Tibial nerve (tissue), 4 donors: ENCODE results near the gene UBE2J2. TPM values are rescaled to one million over a fixed set of nuclear protein-coding genes. Genes with fewer than 3 reads are reported as not detected.

ENCODE experiments used
- DNase-seq, 2 donors: peaks; one replicate each; pipeline ENCODE4 v3.0.0-alpha.2; 2019; ENCODE audit warnings: low spot score in 2 of 2
- H3K27ac ChIP-seq, 4 donors: fragments of 200-600 bp; sonication (generic) in 3 of 4; one replicate each; pipeline ENCODE4 v1.5.1; 2017 to 2019; ENCODE audit warnings: mild to moderate bottlenecking in 1 of 4
- H3K27me3 ChIP-seq, 2 donors: fragments of 200-600 bp; sonication (generic) in 1 of 2; one replicate each; pipeline versions ENCODE4 v1.5.1 to v1.6.0; 2017 to 2019
- H3K36me3 ChIP-seq, 3 donors: fragments of 200-600 bp; sonication (generic); one replicate each; pipeline ENCODE4 v1.5.1; 2018 to 2019
- H3K4me1 ChIP-seq, 4 donors: fragments of 200-600 bp; sonication (generic) in 3 of 4; one replicate each; pipeline ENCODE4 v1.5.1; 2017 to 2019
- H3K4me3 ChIP-seq, 4 donors: fragments of 200-600 bp; sonication (generic) in 3 of 4; one replicate each; pipeline ENCODE4 v1.5.1; 2017 to 2019; ENCODE audit warnings: mild to moderate bottlenecking in 1 of 4, moderate library complexity in 1 of 4
- H3K9me3 ChIP-seq, 4 donors: fragments of 200-600 bp; sonication (generic) in 3 of 4; one replicate each; pipeline ENCODE4 v1.5.1; 2017 to 2019
- EP300 ChIP-seq, 2 donors: sonication (generic); formaldehyde crosslinking; IDR thresholded peaks; one replicate each; pipeline ENCODE4 v1.6.1; 2017; ENCODE audit warnings: antibody characterized with exemption in 2 of 2, mild to moderate bottlenecking in 1 of 2
- POLR2A ChIP-seq, 2 donors: fragments of 450-650 bp; IDR thresholded peaks; one replicate each; pipeline ENCODE4 v1.6.1; 2017; ENCODE audit warnings: antibody characterized with exemption in 2 of 2, mild to moderate bottlenecking in 2 of 2, moderate library complexity in 2 of 2
- WGBS, 2 donors: methylation state at CpG; one replicate each; pipeline ENCODE4 v1.1.5; 2018; 5-methylcytosine and 5-hydroxymethylcytosine counted together
- total RNA-seq, 4 donors: library from RNA; depleted of rRNA; stranded (reverse); fragments of >200 nt; gene quantifications; one replicate each; pipeline ENCODE4 v1.1.0, GENCODE V29; 2016
- TF ChIP-seq, protein P1 (sequence below), 5 experiments: fragments of 200-600 bp in 3 of 5; fragments of 450-650 bp in 2 of 5; sonication (generic) in 3 of 5; IDR thresholded peaks; one replicate each; pipeline ENCODE4 v1.5.1; 2016 to 2019; ENCODE audit warnings: antibody characterized with exemption in 5 of 5, mild to moderate bottlenecking in 3 of 5, moderate library complexity in 2 of 5

Gene UBE2J2
- 10 to 100 TPM; 42.2 to 61.0 (median 53.5) TPM for total RNA-seq

DNA sequence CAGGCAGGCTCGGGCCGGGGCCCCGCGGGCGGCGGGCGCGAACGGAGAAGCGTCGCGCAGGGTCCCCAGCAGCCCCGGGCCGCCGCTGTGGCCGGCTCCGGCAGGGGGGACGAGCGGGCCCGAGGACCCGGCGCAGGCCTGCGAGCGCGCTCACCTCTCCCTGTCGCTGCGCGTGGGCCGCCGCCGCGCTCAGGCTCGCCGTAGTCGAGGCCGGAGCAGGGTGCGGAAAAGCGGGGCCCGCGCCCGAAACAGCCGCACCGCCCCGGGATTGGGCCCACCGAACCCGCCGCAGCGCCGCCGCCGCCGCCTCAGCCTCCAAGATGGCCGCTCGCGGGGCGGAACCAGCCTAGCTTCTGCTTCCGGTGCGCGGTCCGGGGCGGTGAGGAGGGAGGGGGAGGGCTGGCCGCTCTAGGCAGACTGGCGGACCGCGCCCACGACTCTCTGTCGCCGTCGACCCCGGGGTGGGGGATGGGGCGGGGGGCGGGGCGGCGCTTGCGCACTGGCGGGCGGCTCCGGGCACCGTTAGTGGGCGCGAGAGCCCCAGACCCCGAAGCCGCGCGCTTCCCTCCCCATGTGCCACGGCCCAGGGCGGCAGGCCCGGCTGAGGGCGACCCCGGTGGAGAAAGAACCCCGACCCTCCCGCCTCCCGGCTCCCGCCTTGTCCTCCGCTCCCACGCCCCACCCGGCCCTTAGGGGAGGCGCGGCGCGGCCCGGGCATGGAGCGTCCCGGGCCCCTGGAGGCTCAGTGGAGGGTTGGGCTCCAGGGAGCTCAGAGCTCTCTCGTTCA is at the start of gene UBE2J2:
Gene UBE2J2 (minus strand): TSS at position 343 of the 787 bp plus-strand sequence. CDS start 5,862 bp downstream, outside the sequence.
- H3K27me3 ChIP-seq: no peaks in the 10 kb centered on the region
- WGBS, 2 donors: 0 to 2% methylated on average over 11 to 34 of the region's 105 CpGs

DNA sequence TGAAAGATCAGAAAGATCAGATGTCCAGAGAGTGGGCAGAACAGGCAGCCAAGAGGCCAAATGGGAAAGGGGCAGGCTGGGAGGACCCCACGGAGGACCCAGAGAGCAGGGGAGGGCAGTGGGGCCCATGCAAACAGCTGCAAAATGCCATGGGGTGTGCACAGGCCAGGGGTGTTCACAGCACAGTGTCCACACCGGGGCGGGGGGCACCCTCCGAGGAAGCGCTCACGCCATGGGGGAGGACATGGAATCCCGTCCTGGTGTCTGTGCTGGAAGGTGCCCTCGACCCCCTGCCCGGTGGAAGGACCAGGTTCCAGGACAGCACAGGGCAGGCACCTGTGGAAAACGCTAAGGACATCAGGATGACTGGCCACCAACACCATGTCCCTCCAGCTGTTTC is 49.3 kb upstream of the UBE2J2 start:
- Histone ChIP-seq H3K27ac (no peak overlapping the region), H3K4me3 (no peak overlapping the region), H3K27me3 (no peaks in the 10 kb centered on the region), H3K36me3 (peaks cover 0 to 47% (median 14%) of the 10 kb centered on the region in 3 donors), H3K9me3 (no peaks in the 10 kb centered on the region), H3K4me1 (peaks cover 0 to 80% (median 32%) of the 10 kb centered on the region in 4 donors)
- no peak for DNase-seq
- TF ChIP-seq EP300 (IDR thresholded peaks at IDR 0.05): no peak
- TF ChIP-seq, protein P1, sequence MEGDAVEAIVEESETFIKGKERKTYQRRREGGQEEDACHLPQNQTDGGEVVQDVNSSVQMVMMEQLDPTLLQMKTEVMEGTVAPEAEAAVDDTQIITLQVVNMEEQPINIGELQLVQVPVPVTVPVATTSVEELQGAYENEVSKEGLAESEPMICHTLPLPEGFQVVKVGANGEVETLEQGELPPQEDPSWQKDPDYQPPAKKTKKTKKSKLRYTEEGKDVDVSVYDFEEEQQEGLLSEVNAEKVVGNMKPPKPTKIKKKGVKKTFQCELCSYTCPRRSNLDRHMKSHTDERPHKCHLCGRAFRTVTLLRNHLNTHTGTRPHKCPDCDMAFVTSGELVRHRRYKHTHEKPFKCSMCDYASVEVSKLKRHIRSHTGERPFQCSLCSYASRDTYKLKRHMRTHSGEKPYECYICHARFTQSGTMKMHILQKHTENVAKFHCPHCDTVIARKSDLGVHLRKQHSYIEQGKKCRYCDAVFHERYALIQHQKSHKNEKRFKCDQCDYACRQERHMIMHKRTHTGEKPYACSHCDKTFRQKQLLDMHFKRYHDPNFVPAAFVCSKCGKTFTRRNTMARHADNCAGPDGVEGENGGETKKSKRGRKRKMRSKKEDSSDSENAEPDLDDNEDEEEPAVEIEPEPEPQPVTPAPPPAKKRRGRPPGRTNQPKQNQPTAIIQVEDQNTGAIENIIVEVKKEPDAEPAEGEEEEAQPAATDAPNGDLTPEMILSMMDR (IDR thresholded peaks at IDR 0.05): no peak
- no peak for TF ChIP-seq POLR2A (IDR thresholded peaks at IDR 0.05)
- WGBS, 2 donors: 78 to 80% methylated on average over 10 of the region's 10 CpGs

More for the DNA sequence above, at the start of gene UBE2J2:
- H3K36me3 ChIP-seq: peaks cover 0 to 4% (median 0%) of the 10 kb centered on the region in 3 donors
- DNase-seq: peak; percentile 85 to 92
- H3K9me3 ChIP-seq: no peaks in the 10 kb centered on the region
- H3K27ac ChIP-seq: peak within 1 kb of the TSS; percentile 47 to 89 (median 82)
- H3K4me1 ChIP-seq: peaks cover 0 to 57% (median 38%) of the 10 kb centered on the region in 4 donors
- TF ChIP-seq EP300 (IDR thresholded peaks at IDR 0.05) (peak in 1 of 2 donors; percentile 83), POLR2A (IDR thresholded peaks at IDR 0.05) (peak; percentile 51 to 70)
- TF ChIP-seq, protein P1 (IDR thresholded peaks at IDR 0.05): peak in 1 of 5 experiments; percentile 12
- peak within 1 kb of the TSS; percentile 80 to 90 (median 84) for H3K4me3 ChIP-seq

DNA sequence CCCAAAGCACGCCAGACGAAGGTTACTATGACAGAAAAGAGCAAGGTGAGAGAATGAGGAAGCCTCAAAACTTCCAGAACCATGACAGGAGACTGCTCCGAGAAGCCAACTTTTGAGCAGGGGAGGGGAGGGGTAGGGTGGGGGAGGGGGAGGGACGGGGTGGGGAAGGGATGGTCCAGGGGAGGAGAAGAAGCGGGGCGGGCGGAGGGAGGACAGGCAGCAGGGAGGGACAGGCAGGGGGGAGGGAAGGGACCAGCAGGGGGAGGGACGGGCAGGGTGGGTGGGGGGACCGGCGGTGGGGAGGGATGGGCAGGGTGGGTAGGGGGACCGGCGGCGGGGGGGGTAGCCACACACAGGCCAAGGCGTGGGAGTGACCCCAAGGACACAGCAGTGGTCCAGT is 48.8 kb upstream of the UBE2J2 start:
- 81 to 83% methylated on average over 8 to 9 of the region's 14 CpGs for WGBS, 2 donors
- no peak overlapping the region for H3K27ac ChIP-seq
- DNase-seq: no peak
- H3K4me1 ChIP-seq: peaks cover 0 to 85% (median 33%) of the 10 kb centered on the region in 4 donors
- no peaks in the 10 kb centered on the region for H3K9me3 ChIP-seq
- peaks cover 0 to 47% (median 12%) of the 10 kb centered on the region in 3 donors for H3K36me3 ChIP-seq
- no peak for TF ChIP-seq EP300 (IDR thresholded peaks at IDR 0.05)
- H3K27me3 ChIP-seq: no peaks in the 10 kb centered on the region
- H3K4me3 ChIP-seq: no peak overlapping the region

GRCh38 chr1:1321477-1321876 is 47.8 kb upstream of the UBE2J2 start:
- Histone ChIP-seq H3K36me3 (peaks cover 0 to 45% (median 7%) of the 10 kb centered on the region in 3 donors), H3K27me3 (no peaks in the 10 kb centered on the region), H3K27ac (no peak overlapping the region), H3K9me3 (no peaks in the 10 kb centered on the region), H3K4me1 (peaks cover 0 to 84% (median 33%) of the 10 kb centered on the region in 4 donors), H3K4me3 (no peak overlapping the region)
- TF ChIP-seq, protein P1 (IDR thresholded peaks at IDR 0.05): no peak
- no peak for TF ChIP-seq POLR2A (IDR thresholded peaks at IDR 0.05)
- no peak for TF ChIP-seq EP300 (IDR thresholded peaks at IDR 0.05)
- 88 to 93% methylated on average over 8 of the region's 8 CpGs for WGBS, 2 donors
- no peak for DNase-seq

DNA sequence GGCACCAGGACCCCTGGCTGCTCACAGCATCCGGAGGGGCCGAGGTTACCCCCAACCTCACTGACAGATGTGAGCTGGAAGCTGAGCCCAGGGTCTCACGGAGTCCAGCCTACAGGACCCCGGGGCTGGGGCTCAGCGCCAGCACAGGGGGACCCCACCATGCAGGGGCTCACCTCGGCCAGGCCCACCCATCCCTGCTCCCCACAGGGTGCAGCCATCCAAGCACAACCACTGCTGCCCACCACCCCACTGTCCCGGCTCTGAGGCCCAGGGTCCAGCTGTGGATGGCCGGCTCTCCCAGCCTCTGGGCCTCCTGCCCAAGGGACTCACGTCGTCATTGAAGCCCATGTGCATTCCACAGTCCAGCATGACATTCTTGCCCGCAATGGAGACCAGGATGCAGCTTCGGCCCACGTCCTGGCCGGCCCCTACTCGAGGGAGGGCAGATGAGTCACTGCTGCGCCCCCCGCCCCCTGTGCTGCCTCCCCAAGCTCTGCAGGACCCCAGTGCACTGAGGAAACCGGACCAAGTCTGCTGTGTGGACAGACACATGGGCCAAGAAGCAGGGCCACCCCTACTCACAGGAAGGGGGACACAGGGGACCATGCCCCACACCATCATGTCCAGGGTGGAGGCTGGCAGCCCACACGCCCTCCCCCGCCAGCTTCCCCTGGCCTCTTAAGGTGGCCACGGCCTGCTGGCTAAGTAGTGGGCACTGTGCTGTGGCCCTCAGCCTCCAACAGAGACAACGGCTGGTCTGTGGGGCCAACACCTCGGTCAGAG is 47.2 kb upstream of the UBE2J2 start:
- Histone ChIP-seq H3K4me1 (peaks cover 0 to 78% (median 30%) of the 10 kb centered on the region in 4 donors), H3K27ac (peak overlapping the region in 2 of 4 donors; percentile 10 to 58), H3K36me3 (peaks cover 0 to 43% (median 7%) of the 10 kb centered on the region in 3 donors), H3K4me3 (no peak overlapping the region), H3K9me3 (no peaks in the 10 kb centered on the region), H3K27me3 (no peaks in the 10 kb centered on the region)
- TF ChIP-seq EP300 (IDR thresholded peaks at IDR 0.05) (no peak), POLR2A (IDR thresholded peaks at IDR 0.05) (no peak)
- TF ChIP-seq, protein P1 (IDR thresholded peaks at IDR 0.05): no peak
- DNase-seq: no peak
- 50 to 68% methylated on average over 13 to 14 of the region's 23 CpGs for WGBS, 2 donors
